Measurements from ENCODE around the gene DNAJC6.

DNA sequence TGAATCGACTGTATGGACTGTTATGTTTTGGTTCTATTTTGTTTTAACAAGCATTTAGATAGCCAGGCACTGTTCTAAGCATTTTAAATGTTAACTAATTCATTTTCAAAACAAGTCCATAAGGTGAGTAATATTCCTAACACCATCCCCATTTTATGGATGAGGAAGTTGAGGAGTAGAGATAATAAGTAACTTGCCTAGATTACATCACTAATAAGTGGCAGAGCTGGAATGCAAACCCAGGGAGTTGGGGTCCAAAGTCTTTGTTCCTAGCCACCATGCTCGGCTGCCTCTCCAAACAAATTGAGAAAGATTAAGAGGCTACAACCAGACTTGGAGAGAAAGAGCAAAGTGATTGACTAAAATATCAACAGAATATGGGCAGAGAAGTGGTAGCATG is 98.5 kb downstream of the DNAJC6 start:
- TF ChIP-seq, protein P1, sequence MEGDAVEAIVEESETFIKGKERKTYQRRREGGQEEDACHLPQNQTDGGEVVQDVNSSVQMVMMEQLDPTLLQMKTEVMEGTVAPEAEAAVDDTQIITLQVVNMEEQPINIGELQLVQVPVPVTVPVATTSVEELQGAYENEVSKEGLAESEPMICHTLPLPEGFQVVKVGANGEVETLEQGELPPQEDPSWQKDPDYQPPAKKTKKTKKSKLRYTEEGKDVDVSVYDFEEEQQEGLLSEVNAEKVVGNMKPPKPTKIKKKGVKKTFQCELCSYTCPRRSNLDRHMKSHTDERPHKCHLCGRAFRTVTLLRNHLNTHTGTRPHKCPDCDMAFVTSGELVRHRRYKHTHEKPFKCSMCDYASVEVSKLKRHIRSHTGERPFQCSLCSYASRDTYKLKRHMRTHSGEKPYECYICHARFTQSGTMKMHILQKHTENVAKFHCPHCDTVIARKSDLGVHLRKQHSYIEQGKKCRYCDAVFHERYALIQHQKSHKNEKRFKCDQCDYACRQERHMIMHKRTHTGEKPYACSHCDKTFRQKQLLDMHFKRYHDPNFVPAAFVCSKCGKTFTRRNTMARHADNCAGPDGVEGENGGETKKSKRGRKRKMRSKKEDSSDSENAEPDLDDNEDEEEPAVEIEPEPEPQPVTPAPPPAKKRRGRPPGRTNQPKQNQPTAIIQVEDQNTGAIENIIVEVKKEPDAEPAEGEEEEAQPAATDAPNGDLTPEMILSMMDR (IDR thresholded peaks at IDR 0.05; ENCODE audit: poor library complexity): no peak
- TF ChIP-seq EZH2 (IDR thresholded peaks at IDR 0.05; ENCODE audit: borderline replicate concordance) (no peak), EZH2phosphoT487 (IDR thresholded peaks at IDR 0.05; ENCODE audit: low read depth, severe bottlenecking, unreplicated experiment) (no peak)

Measured in hepatocyte (in vitro differentiated cells).